GM18519 (cell line): ENCODE measurements around the gene GDI1.

Source experiments
- ATAC-seq: cut with Tn5 transposase; IDR thresholded peaks from one replicate; pipeline ENCODE4 v1.9.1; 2021; ENCODE audit warnings: mild to moderate bottlenecking, moderate library complexity; ENCODE audit not compliant: unreplicated experiment, low FRiP score

The GDI1 gene

DNA sequence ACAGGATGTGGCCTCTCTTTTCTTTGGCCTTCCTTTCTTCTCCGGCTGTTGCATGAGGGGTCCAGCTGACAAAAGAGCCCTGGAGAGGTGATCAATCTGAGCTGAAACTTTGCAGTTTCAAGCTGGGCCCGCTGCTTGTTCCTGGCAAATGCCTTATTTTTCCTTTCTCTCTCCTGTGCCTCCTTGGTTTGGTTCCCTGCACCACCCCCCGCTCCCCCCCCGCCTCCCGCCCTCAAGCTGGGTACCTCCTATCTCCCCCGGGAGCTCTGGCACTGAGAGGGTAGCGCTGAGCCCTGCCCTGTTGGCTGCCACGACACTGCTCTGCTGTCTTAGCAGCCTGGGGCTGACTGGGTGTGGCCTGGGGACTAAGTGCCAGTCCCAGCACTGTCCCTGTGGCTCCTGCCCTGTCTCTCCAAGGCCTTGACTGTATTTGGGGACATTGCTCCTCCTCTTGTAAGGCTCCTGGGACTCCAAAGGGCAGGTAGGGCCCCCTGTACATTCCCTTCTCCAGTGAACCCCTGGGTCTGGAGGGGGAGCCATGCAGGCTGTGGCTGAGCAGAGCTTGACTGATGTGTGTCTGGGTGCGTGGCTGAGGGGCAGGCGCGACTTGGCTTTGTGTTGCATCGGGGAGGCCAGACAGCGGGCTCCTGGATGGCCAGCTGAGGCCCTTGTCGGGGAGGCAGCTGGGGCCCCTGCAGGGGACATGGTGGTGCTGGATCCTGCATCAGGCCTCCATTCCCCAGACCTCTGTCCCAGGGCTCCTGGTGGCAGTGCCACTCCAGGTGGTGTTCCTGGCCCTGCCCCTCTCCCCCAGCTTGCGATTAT, 22.2 kb downstream of the GDI1 start:
- ATAC-seq: no peak

DNA sequence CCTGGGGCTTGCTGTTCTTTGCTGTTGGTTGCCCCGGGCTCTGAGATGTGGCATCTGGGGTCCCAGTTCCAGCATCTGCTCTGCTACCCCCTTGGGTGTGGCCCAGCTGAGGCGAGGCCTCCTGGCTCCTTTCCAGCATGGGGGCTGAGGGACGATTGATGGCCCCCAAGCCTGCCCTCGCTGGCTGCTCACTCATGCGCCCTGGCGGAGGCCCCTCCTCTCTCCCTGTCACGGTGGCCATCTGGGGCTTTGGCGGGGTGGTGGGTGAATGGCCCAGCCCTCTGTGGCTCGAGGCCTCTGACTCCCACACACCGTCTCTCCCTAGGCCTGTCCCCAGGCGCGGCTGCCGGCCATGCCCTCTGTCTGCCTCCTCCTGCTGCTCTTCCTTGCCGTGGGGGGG, 22.9 kb downstream of the GDI1 start:
- no peak for ATAC-seq

DNA sequence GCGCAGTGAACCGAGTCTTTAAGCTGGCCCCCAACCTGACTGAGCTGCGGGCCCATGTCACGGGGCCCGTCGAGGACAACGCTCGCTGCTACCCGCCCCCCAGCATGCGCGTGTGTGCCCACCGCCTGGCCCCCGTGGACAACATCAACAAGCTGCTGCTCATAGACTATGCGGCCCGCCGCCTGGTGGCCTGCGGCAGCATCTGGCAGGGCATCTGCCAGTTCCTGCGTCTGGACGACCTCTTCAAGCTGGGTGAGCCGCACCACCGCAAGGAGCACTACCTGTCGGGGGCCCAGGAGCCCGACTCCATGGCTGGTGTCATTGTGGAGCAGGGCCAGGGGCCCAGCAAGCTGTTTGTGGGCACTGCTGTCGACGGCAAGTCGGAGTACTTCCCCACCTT, 23.4 kb downstream of the GDI1 start:
- ATAC-seq: no peak

DNA sequence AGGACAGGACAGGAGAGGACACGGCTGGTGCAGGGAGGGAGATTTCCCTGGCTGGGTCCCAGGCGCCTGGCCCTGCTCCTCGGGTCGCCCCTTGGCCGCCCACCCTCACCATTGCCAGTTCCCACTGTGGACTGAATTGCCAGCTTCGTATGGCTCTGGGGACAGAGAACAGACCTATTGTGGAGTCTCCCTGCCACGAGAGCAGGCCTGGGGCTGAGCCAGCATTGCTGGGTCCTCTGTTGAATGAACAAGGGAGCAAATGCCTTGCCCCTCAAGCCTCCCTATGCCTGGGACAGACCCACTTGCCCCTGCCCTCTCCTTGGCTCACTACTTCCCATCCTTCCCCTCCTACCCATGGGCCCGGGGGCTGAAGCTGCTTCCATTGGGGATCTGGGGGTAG, 25.4 kb downstream of the GDI1 start:
- ATAC-seq: no peak

DNA sequence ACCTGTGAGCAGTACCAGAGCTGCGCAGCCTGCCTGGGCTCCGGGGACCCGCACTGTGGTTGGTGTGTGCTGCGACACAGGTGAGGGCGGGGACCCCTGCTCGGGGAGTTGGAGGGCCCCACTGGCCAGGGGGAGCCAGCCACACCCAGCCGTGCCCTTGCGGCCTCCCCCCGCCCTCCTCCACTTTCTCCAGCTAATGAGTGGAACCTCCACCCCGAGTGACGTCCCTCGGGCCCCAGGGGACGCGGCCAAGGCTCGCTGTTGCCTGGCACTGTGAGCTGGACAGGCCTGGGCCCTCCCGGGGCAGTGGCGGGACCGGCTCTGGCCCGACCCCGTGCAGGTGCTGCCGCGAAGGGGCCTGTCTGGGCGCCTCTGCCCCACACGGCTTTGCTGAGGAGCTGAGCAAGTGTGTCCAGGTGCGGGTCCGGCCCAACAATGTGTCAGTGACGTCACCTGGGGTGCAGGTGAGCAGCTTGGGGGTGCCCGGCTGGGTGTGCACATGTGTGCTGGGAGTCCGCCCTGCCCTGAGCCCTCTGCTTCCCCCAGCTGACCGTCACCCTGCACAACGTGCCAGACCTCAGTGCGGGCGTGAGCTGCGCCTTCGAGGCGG, 26.8 kb downstream of the GDI1 start:
- ATAC-seq: no peak

DNA sequence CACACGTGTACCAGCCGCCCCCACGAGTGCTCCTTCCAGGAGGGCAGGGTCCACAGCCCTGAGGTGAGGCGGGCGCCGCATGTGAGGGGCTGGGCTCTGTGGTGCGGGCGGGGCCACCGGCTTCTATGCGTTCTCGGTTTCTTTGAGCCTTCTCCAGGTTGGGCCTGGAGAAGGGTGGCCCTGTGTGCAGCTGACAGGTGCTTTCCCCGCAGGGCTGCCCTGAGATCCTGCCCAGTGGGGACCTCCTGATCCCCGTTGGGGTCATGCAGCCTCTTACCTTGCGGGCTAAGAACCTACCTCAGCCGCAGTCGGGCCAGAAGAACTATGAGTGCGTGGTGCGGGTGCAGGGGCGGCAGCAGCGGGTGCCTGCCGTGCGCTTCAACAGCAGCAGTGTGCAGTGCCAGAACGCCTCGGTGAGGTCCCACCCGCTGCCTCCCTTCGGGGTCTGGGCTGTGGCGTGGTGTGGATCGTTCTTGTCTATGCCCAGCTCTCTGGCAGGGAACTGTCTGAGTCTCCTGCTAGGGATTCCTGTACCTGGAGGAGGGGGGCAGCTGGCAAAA, 27.9 kb downstream of the GDI1 start:
- no peak for ATAC-seq

DNA sequence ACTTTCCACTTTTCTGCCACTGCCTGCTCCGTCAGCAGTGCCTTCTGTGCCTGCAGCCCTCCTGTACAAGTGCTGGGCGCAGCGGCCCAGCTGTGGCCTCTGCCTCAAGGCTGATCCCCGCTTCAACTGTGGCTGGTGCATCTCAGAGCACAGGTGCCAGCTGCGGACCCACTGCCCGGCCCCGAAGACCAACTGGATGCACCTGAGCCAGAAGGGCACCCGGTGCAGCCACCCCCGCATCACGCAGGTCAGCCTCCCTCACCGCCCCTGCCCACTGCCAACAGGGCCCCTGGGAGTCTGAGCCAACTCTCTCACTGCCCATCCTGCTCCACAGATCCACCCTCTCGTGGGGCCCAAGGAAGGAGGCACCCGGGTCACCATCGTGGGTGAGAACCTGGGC, 28.6 kb downstream of the GDI1 start:
- no peak for ATAC-seq

DNA sequence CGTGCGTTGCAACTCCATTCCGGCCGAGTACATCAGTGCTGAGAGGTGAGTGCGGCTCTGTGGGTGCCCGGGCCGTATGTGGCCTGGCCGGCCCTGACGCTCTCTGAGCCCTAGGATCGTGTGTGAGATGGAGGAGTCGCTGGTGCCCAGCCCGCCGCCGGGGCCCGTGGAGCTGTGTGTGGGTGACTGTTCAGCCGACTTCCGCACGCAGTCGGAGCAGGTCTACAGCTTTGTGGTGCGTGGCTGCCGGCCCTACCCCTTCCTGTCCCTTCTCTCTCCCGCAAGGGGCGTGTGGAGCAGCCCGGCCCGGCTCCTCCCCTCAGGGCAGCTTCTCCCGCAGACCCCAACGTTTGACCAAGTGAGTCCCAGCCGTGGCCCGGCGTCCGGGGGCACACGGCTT, 29.1 kb downstream of the GDI1 start:
- no peak for ATAC-seq

GRCh38 chrX:154466907-154467306, 30.0 kb downstream of the GDI1 start:
- ATAC-seq: no peak

DNA sequence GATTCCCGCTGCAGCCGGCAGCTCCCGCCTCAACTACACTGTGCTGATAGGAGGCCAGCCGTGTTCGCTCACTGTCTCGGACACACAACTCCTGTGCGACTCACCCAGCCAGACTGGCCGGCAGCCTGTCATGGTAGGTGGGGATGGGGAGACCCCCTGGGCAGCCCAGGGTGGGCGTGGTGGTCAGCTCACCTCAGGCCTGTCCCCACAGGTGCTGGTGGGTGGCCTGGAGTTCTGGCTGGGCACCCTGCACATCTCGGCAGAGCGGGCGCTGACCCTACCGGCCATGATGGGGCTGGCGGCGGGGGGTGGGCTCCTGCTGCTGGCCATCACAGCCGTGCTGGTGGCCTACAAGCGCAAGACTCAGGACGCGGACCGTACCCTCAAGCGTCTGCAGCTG, 30.6 kb downstream of the GDI1 start:
- no peak for ATAC-seq

GRCh38 chrX:154468217-154468616, 31.3 kb downstream of the GDI1 start:
- no peak for ATAC-seq

- no peak for ATAC-seq
These were observed 32.2 kb downstream of the GDI1 start for GRCh38 chrX:154469114-154469513.

DNA sequence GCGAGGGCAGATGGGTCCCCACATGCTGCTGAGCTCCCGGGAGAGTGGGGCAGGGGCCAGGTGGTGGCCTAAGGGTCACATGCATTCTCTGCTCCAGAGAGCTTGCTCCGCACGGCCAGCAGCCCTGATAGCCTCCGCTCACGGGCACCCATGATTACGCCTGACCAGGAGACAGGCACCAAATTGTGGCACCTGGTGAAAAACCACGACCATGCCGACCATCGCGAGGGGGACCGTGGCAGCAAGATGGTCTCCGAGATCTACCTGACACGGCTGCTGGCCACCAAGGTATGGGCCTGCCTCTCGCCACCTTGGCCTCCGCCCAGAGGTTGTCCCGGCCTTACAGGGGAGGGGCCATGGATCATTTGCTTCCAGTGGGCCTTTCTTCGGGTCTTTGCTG, 32.9 kb downstream of the GDI1 start:
- no peak for ATAC-seq

- ATAC-seq: no peak
These were observed 33.5 kb downstream of the GDI1 start for GRCh38 chrX:154470434-154470833.

- no peak for ATAC-seq
These were observed 34.1 kb downstream of the GDI1 start for GRCh38 chrX:154470914-154471568.

- ATAC-seq: no peak
These were observed 35.1 kb downstream of the GDI1 start for GRCh38 chrX:154471839-154472684.

GRCh38 chrX:154472685-154473632, 36.0 kb downstream of the GDI1 start:
- no peak for ATAC-seq

DNA sequence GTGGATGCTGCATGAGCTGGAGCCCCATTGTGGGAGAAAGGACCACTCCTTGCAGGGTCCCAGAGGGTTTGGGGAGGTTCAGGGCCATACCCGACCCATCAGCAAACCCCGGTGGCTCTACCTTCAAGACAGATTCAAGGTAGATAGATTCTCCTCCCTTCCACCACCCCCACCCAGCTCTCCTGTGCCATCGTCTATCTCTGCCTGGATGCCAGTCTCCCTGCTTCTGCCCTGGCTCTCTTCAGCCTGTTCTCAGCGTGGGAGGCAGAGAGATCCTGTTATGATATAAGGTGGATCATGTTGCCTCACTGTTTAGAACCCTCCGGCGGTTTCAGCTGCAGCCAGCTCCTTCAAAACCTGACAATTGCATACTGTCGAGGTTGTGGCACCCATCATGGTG, 36.7 kb downstream of the GDI1 start:
- no peak for ATAC-seq

DNA sequence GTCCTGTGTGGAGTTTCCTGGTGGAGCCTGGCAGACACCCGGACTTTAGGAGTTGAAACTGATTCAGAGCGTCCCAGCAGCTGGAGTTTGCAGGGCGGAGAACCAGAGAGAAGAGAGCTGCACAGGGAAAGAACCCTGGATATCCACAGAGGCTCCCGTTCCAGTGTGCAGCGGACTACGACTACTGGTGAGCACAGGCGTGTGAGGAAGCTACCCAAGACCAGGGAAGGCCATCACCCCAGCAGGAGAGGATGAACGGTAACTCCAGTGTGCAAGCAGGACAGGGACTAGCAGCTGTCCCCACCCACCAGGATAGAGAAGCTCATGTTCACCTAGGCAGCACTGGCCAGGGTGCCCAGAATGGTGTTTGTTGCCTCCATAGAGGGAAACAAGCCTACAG, 39.9 kb downstream of the GDI1 start:
- ATAC-seq: no peak
